HG03045 (cell line): ENCODE measurements around the gene MIPOL1.
"Not testable (repeated sequence)": the region's sequence is repeated elsewhere in the genome, so short reads cannot be mapped to it uniquely, and the experiment has no call there.

Experiments
- ATAC-seq: cut with Tn5 transposase; IDR thresholded peaks from one replicate; pipeline ENCODE4 v1.9.1; 2021; ENCODE audit warnings: mild to moderate bottlenecking, moderate library complexity; ENCODE audit not compliant: unreplicated experiment

The MIPOL1 gene

DNA sequence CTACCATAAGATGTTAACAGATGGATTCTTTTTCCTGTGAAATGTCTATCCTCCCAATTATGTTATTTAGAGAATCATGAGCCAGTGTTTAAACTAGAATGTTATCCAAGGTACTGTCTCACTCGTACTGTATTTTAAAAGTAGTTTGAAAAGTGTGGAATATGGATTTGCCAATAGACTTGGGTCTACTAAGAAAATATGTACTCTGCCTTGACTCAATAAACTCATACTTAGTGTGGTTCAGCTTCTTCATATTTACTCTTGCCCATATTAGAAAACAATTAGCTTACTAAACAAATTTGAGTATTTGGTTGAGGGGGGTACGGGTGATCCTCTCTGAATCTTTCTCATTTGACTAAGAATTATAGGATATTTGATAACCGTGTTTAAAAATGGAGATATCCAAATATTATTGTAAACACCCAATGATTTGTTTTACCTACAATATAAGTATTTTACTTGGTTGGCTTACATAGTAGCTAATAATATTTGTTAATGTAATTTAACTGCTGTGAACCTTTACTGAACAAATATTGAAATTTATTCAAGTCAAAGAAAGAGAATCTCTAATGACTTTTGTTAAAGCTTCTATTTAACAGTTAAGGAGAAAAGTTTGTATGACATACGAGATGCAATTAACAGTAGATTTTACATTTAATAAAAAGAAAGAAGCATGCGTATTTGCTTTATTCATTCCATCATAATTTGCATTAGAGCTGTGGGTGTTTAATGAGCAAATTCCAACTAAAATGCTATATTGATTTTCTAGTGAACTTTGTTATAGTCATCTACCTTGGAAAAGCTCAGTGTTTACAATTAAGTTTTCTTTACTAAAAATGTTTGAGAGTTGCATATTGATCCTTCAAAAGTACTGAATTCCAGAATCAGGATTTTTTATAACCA lies 81.2 kb downstream of the MIPOL1 start:
- ATAC-seq, result no peak

DNA sequence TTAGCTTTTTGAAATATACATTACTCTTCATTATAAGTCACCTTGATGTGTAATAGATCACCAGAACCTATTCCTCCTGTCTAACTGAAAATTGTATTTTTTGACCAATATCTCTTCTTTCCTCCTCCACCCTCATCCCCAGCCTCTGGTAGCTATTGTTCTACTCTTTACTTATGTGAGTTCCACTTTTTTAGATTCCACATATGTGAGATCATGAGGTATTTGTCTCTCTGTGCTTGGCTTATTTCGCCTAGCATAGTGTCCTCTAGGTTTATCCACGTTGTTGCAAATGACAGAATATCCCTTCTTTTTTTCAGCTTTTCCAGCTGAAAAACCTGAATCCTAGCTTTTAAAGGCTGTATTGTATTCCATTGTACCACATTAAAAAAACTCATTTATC lies 82.1 kb downstream of the MIPOL1 start:
- no peak for ATAC-seq

DNA sequence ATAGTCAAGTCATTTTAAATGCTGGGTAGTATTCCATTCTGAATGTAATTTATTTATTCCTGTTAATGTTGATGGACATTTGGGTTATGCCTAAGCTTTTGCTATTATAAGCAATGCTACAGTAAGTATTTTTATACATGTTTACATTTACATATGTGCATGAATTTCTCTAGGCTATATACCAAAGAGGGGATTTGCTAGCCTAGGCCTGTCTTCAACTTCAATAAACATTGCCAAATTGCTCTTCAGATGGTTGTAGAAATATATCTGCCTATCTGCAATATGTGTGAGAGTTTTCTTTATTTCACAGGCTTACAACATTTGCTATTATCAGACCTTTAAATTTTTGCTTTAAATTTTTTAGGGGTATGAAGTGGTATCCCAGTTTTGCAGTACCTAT lies 87.0 kb downstream of the MIPOL1 start:
- no peak for ATAC-seq

DNA sequence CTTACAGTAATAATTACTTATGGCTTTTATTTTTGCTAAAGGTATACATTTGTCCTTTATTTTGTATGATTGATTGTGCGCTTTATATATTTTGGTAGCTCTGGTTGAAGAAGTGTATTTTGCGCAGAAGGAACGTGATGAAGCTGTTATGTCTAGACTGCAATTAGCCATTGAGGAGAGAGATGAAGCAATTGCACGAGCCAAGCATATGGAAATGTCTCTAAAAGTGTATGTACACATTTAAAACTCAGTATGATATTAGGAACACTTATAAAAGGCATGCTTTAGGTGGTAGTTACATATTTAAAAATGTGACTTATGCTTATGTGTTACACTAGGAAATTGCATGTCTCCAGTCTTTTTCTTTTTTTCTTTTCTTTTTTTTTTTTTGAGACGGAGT lies 87.5 kb downstream of the MIPOL1 start:
- ATAC-seq, result no peak

DNA sequence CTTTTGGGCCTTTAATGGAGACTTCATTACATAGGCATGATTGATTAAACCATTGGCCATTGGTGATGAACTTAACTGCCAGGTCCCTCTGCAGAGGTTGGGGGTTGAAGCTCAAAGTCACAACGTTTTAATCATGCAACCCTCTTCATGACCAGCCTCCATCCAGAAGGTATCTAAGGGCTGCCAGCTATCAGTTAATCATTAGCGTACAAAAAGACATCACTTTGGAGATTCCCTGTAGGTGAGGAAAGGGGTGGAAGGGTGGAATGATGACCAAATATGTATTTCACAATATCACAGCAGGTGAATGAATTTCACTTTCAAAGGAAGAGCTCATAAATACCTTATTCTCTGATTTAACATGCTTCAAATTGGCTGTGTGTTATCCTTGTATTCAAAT lies 92.0 kb downstream of the MIPOL1 start:
- no peak for ATAC-seq

DNA sequence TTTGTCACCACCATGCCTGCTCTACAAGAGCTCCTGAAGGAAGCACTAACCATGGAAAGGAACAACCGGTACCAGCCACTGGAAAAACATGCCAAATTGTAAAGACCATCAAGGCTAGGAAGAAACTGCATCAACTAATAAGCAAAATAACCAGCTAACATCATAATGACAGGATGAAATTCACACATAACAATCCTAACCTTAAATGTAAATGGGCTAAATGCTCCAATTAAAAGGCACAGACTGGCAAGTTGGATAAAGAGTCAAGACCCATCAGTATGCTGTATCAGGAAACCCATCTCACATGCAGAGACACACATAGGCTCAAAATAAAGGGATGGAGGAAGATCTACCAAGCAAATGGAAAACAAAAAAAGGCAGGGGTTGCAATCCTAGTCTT lies 97.5 kb downstream of the MIPOL1 start:
- ATAC-seq, result not testable (repeated sequence)

DNA sequence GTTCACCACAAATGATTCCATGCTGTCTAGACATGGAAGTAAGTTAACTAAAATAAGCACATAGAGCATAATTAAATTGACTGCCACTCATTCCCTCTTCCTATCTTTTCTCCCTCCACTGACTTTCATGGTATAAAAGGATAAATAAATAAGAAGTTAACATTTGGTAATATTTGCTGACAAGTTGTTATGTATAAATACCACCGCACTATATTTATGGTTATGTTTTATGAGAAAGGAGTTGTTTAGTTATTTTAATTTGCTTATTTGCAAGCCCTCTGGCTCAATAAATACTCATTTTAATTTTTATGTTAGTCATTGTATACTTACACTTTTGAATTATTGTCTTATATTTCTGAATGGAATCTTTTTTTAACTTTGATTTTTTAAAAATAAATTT lies 113.5 kb downstream of the MIPOL1 start:
- ATAC-seq, result no peak

DNA sequence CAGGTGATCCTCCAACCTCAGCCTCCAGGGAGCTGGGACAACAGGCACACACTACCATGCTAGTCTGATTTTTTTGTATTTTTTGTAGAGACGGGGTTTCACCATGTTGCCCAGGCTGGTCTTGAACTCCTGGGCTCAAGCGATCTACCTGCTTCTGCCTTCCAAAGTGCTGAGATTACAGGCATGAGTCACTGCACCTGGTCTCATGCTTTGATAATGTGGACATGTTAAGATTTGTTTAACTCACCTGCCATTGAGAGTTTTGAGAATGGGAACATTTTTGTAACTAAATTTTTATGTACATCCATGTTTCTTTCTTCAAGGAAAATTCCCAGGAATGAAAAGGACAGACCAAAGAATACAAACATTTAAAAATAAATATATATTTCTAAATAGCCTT lies 121.2 kb downstream of the MIPOL1 start:
- ATAC-seq, result no peak

DNA sequence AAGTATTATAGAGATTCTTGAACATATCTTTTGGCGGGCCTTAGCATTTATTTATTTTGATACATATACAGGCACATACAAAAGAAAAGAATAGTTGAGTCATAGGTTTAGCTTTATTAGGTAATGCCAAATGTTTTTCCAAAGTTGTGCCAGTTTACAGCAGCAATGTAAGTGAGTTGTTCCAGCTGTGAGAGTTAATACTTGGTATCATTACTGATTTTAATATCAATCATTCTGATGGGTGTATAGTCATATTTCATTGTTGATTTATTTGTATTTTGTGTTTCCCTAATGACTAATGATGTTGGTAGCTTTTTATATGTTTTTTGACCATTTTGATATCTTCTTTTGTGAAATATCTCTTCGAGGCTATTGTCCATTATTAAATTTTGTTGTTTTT lies 122.4 kb downstream of the MIPOL1 start:
- no peak for ATAC-seq

DNA sequence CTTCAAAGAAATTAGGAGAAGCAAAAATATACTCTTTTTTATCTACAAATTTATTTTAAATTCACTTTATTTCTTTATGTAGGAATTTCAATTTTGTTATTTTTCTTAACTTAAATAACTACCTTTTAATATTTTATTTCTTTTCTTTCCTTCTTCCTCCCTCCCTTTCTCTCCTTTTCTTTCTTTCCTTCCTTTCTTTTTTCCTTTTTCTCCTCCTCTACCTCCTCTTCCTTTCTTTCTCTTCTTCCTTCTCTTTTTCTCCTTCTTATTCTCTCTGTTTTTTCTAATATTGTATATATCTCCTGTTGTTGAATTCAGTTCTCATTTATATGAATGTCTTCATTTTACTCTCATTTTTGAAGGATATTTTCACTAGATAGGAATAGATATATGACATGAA lies 127.6 kb downstream of the MIPOL1 start:
- ATAC-seq, result no peak

DNA sequence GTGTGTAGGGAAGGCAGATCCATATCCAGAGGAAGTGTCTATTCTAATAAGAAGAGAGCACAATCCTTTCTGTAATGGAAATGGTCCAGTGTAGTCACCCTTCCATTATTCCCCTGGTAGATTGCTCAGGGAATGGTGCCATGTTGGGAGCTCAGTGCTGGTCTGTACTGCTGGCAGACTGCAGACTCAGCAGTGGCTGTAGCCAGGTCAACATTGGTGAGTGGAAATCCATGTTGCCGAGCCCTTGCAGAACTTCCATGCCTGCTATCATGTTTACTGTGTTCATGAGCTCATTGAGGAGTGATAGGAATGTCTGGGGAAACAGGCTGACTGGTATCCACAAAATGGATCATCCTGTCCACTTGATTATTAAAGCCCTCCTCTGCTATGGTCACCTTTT lies 128.7 kb downstream of the MIPOL1 start:
- no peak for ATAC-seq

DNA sequence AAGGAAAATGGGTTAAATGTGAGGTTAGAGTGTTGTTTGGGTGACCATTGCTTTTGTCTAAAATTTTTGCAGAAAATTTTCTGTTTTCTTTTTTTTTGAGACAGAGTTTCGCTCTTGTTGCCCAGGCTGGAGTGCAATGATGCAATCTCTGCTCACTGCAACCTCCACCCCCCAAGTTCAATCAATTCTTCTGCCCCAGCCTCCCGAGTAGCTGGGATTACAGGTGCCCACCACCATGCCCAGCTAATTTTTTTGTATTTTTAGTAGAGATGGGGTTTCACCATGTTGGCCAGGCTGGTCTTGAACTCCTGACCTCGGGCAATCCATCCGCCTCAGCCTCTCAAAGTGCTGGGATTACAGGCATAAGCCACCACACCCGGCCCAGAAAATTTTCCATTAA lies 130.2 kb downstream of the MIPOL1 start:
- not testable (repeated sequence) for ATAC-seq

DNA sequence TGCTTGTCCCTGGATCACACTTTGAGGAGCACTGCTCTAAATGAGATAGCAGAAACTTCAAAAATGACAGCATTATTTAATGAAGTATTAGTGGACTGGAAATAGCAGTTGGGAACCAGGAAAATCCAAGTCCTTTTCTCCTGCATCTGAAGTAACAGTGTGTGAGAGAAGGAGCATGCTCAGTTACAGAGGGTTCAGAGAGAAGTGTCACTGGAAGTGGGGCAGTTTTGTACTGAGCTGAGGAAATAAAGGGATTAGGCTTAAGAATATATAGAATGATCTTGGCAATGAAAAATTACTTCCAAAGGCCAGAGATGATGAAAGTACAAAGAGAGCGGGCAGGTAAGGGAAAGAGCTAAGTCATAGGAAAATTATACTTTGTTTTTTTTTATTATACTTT lies 130.9 kb downstream of the MIPOL1 start:
- no peak for ATAC-seq

DNA sequence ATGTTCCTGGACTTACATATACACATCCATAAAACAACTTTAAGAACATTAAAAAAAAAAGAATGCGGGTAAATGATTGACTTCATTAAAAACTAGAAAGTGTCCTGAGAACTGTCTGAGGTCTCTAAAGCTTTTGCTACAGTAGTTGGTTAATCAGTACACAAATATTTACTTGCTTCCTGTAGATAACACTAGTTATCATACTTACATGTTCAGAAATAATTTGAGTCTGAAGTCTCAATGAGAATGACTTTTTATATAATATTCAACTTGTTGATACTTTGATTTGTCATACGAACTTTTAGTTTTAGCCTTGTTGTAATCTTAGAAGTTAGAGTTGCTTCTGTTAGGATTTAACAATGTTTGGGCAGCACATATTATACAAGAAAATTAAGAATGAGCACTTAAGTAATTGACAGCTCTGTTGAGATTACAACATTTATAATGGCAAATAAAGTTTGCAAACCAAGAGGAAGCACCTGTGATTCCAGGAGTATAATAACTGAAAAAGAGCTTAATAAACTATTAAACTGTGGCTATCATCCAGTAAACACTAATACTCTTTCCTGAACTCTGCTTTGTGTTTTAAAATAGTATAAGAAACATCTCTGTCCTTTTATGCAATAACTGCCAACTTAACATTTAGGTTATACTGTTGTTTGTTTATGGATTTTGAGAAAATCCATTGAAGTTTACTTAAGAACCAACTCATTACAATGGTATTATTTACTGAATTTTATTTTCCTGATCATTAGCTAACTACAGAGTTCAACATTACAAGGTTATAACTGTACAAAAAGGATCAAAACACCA lies 131.7 kb downstream of the MIPOL1 start:
- no peak for ATAC-seq

DNA sequence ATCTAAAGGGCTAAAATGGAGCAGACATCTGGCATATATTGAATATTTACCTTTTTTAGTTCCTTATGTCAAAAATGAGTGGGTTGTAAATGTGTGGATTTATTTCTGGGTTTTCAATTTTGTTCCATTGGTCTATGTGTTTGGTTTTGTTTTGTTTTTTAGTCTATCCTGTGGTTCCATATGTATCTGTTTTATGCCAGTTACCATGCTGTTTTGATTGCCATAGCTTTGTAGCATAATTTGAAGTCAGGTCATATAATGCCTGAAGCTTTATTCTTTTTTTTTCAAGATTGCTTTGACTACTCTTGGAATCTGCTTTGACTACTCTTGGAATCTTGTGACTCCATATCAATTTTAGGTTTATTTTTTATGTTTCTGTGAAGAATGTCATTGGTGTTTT lies 133.2 kb downstream of the MIPOL1 start:
- no peak for ATAC-seq

DNA sequence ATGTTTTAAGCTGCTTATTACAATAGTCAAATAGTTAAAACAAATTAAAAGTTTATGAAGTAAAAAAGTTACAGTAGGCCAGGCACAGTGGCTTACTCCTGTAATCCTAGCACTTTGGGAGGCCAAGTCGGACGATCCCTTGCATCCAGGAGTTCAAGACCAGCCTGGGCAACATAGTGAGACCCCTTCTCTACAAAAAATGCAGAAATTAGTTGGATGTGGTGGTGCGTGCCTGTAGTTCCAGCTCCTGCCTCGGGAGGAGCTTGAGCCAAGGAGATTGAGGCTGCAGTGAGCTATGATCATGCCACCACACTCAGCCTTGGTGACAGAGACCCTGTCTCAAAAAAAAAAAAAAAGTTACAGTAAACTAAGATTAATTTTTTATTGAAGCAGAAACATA lies 142.6 kb downstream of the MIPOL1 start:
- ATAC-seq, result no peak

DNA sequence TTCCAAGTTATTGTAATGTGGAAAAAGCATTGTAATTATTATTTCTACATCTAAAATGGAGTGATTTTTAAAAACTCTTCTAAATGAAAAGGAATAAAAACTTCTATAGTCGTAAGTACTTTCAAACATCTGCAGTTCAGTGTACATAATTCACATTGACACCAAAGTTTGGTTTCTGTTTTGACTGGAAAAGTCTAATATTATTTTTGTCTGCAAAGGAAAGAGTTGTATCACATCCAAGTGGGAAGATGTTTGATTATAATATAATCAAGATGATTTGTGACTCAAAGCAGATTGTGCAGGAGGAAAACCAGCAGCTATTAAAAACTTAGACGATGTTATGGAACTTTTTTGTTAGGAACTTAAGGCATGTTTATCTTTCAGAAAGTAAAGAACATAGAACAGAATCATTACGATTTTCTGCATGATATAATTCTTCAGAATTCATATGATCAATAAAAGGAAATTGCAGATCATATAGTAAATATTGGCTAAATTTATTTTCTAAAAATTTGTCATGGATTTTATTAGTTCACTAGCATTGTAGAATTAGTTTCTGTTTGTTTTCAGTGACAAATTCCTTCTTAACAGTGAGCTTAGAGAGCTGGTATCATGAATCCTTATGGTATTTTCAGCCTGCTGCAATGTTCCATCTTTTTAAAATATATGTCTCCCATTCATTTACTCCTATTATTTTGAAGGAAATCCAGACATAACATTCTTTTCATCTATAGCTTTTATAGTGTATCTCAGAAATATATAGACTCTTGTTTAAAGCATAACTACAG lies 145.8 kb downstream of the MIPOL1 start:
- ATAC-seq, result no peak

DNA sequence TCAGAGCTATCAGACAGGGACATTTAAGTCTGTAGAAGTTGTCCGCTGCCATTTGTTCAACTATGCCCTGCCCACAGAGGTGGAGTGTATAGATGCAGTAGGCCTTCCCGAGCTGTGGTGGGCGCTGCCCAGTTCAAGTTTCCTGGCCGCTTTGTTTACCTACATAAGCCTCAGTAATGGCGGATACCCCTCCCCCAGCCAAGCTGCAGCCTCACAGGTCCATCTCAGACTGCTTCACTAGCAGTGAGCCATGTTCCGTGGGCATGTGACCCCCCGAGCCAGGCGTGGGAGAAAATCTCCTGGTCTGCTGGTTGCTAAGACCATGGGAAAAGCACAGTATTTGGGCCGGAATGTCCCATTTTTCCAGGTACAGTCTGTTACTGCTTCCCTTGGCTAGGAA lies 165.9 kb downstream of the MIPOL1 start:
- ATAC-seq, result no peak

DNA sequence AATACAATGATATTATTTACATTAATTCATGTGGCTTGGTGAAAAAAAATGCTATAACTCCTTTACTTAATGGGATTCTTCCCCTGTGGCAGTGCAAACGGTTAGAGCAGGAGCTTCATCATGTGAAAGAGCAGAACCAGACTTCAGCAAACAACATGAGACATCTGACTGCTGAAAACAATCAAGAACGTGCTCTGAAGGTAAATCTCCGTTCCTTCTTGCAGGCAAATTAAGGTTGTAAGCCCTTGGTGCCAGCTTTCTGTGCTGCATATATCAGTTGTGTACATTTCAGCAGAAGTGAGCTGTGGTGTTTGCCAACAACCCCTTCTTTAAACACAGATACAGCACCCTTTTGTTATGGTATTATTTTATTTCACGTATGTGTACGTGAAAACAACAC lies 171.7 kb downstream of the MIPOL1 start:
- ATAC-seq, result no peak

DNA sequence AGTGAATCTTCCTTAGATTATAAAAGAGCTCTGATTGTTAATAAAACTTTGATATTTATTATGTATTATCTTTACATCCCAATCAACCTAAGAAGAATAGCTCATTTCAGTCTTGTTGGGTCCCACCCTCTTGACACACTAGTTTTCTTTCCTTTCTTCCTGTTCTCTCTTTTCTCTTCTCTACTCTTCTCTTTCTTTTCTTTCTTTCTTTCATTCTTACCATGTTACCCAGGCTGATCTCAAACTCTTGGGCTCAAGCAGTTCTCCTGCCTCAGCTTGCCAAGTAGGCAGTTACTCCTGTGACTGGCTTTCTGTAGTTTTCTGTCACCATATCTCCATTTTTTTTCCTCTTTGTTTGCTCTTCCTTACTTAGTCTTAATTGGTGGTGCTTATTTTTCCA lies 177.8 kb downstream of the MIPOL1 start:
- no peak for ATAC-seq

DNA sequence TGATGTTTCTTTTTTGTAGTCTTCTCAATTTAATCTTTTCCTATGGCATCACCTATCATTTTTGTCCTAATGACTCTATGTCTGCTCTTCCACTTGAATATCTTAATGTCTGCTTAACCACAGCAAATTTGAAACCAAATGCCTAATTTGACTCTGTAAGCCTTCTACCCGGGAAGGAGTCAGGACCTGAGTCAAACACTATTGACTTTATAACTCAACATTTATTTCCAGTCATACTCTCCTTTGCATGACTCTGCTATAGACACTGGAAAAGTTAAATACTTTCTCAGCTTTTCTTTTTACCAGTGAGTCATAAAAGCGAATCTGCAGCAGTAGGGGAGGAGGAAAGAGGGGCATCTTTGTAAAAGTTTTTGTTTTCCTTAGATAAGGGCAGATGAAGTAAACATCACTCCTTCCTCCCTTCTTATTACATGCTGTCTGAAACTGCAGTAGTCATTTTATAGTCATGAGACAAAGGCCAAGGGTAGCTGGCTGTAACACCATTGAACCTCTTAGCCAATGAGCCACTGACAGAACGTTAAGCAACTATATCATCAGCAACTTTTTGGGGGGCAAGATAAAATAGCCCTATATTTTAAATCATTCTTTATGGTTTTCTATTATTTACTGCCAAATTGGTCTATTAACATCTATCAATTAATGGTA lies 179.3 kb downstream of the MIPOL1 start:
- ATAC-seq, result no peak
